Gastroesophageal sphincter (tissue), 4 donors: ENCODE data around the gene CFAP410. TPM values are rescaled to one million over a fixed set of nuclear protein-coding genes. Genes with fewer than 3 reads are reported as not detected.

ENCODE experiments used
- ATAC-seq: fragments of 150-250 bp; one replicate; pipeline ENCODE4 v1.9.1; 2016; ENCODE audit warnings: mild to moderate bottlenecking, moderate library complexity
- H3K27ac ChIP-seq, 4 donors: fragments of 200-600 bp; sonication (generic) in 3 of 4; 1 replicate in 3 of 4; 2 replicates in 1 of 4; pipeline ENCODE4 v1.5.1; 2016 to 2019
- H3K27me3 ChIP-seq: fragments of 200-600 bp; sonication (generic); one replicate; pipeline ENCODE4 v1.5.1; 2019
- H3K36me3 ChIP-seq, 2 donors: fragments of 200-600 bp; sonication (generic); one replicate each; pipeline ENCODE4 v1.5.1; 2019; ENCODE audit warnings: control low read depth in 1 of 2
- H3K4me1 ChIP-seq, 3 donors: fragments of 200-600 bp; sonication (generic); 1 replicate in 2 of 3; 2 replicates in 1 of 3; pipeline ENCODE4 v1.5.1; 2016 to 2019; ENCODE audit warnings: control low read depth in 2 of 3
- H3K4me3 ChIP-seq, 2 donors: fragments of 200-600 bp; sonication (generic); one replicate each; pipeline ENCODE4 v1.5.1; 2019; ENCODE audit warnings: mild to moderate bottlenecking in 1 of 2, moderate library complexity in 1 of 2
- H3K9me3 ChIP-seq, 3 donors: fragments of 200-600 bp; sonication (generic); one replicate each; pipeline ENCODE4 v1.5.1; 2017 to 2019; ENCODE audit warnings: control low read depth in 2 of 3
- CTCF ChIP-seq, 4 experiments: fragments of 200-600 bp in 2 of 4; fragments of 450-650 bp in 2 of 4; sonication (generic) in 1 of 4; IDR thresholded peaks; one replicate each; pipeline ENCODE4 v1.5.1; 2017 to 2019; ENCODE audit warnings: antibody characterized with exemption in 4 of 4, mild to moderate bottlenecking in 2 of 4, moderate library complexity in 2 of 4
- EP300 ChIP-seq: sonication (generic); formaldehyde crosslinking; IDR thresholded peaks from one replicate; pipeline ENCODE4 v1.6.1; 2017; ENCODE audit warnings: antibody characterized with exemption, mild to moderate bottlenecking
- POLR2A ChIP-seq, 2 donors: fragments of 450-650 bp; IDR thresholded peaks; one replicate each; pipeline ENCODE4 v1.6.1; 2017; ENCODE audit warnings: antibody characterized with exemption in 2 of 2, mild to moderate bottlenecking in 2 of 2, moderate library complexity in 1 of 2
- POLR2AphosphoS5 ChIP-seq: sonication (generic); formaldehyde crosslinking; IDR thresholded peaks from one replicate; pipeline ENCODE4 v1.6.1; 2017; ENCODE audit warnings: antibody characterized with exemption
- WGBS, 2 donors: methylation state at CpG; one replicate each; pipeline ENCODE4 v1.1.5; 2018; ENCODE audit warnings: low coverage in 1 of 2; 5-methylcytosine and 5-hydroxymethylcytosine counted together
- total RNA-seq, 4 donors: library from RNA; depleted of rRNA; stranded (reverse); fragments of >200 nt; gene quantifications; one replicate each; pipeline ENCODE4 v1.1.0, GENCODE V29; 2016

The CFAP410 gene
- total RNA-seq, 4 donors from 2014 or later, result 26.2 to 35.0 (median 30.2) TPM

DNA sequence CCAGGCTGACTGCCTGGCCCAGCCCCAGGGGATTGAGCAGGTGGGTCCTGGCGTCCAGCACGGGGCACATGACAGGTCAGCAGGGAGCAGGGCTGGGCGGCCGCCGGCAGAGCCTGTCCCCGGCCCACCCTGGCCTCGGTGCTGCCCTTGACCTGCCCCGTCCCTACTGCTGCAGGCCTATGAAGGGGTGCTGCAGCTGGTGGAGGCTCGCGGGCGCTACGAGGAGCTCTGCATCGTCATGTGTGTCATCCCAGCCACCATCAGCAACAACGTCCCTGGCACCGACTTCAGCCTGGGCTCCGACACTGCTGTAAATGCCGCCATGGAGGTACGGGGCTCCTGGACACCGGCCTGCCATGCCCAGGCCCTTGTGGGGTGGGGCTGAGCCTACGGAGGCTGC lies 15.6 kb downstream of the CFAP410 start:
- no peak overlapping the region for H3K4me3 ChIP-seq
- H3K27ac ChIP-seq, result no peak overlapping the region
- ATAC-seq, result no peak
- TF ChIP-seq EP300 (no peak), POLR2AphosphoS5 (no peak), CTCF (IDR thresholded peaks at IDR 0.05) (no peak), POLR2A (IDR thresholded peaks at IDR 0.05) (no peak)
- WGBS, 2 donors, result 74% methylated on average over 6 of the region's 20 CpGs; no CpG with 5 or more reads in 1 of the 2 donors
- H3K27me3 ChIP-seq, result no peaks in the 10 kb centered on the region
- H3K36me3 ChIP-seq, result peaks cover 0 to 98% of the 10 kb centered on the region in 2 donors
- no peaks in the 10 kb centered on the region for H3K9me3 ChIP-seq
- no peaks in the 10 kb centered on the region for H3K4me1 ChIP-seq

DNA sequence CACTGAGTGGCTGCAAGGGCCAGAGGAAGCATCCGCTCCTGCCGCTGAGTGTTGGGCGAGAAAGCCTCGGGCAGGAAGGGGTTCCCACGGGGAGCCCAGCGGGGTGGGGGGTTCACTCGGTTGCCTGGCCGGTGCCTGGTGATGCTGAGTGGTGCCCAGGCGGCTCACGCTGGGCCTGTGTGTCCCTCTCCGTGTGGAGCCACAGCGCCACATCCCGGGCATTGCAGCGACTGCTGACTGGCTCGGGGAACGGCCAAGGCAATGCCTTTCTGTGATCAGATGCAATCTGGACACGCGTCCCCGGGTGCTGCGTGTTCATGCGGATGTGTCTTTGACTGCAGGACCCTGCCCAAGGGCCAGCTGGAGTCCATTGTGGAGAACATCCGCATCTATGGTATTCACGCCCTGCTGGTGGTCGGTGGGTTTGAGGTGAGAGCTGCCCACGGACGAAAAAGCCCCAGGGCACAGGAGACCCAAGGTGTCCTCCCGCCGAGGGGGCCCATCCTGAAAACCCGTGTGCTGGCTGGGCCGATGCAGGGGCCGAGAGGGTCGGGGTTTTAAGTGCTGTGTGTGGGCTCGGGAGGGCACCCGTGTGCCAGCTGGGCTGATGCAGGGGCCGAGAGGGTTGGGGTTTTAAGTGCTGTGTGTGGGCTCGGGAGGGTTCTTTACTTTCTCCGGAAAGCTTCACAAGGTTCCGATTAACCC lies 16.4 kb downstream of the CFAP410 start:
- no peaks in the 10 kb centered on the region for H3K27me3 ChIP-seq
- no peak overlapping the region for H3K27ac ChIP-seq
- TF ChIP-seq POLR2AphosphoS5, result no peak
- WGBS, 2 donors, result no CpG with 5 or more reads among the region's 38 CpGs
- no peak overlapping the region for H3K4me3 ChIP-seq
- no peaks in the 10 kb centered on the region for H3K4me1 ChIP-seq
- no peaks in the 10 kb centered on the region for H3K9me3 ChIP-seq
- ATAC-seq, result no peak
- peaks cover 0 to 100% of the 10 kb centered on the region in 2 donors for H3K36me3 ChIP-seq

DNA sequence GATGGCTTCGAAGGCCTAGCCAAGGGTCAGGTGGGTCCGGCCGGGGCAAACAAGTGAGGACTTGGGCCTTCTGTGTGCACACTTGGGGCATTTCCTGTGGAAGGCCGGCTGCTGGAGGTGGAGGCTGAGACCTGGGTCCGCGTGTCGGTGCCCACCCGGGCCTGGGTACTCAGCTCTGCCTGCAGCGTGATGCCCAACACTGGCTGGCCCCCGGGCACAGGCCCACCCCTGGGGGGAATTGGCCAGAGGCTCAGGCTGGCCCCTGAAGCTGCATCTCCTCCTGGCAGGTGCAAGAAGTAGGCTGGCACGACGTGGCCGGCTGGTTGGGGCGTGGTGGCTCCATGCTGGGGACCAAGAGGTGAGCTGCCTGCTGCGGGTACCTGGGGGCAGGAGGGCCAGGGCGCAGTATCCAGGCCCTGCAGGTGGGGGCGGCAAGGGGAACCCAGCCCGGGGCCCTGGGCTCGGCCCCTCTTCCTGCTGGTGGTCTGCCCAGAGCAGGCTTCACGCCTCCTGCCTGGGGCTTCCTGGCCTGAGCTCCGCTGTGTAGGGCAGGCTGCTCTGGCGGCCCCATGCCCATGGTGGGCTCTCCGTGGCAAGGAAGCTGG lies 17.2 kb downstream of the CFAP410 start:
- 96% methylated on average over 5 of the region's 23 CpGs; no CpG with 5 or more reads in 1 of the 2 donors for WGBS, 2 donors
- H3K36me3 ChIP-seq, result peaks cover 0 to 100% of the 10 kb centered on the region in 2 donors
- H3K4me3 ChIP-seq, result no peak overlapping the region
- H3K4me1 ChIP-seq, result no peaks in the 10 kb centered on the region
- H3K9me3 ChIP-seq, result no peaks in the 10 kb centered on the region
- no peak for TF ChIP-seq POLR2A (IDR thresholded peaks at IDR 0.05)
- no peak for TF ChIP-seq POLR2AphosphoS5
- no peak for TF ChIP-seq CTCF (IDR thresholded peaks at IDR 0.05)
- TF ChIP-seq EP300, result no peak
- no peaks in the 10 kb centered on the region for H3K27me3 ChIP-seq
- ATAC-seq, result no peak
- no peak overlapping the region for H3K27ac ChIP-seq

GRCh38 chr21:44320847-44321246 lies 18.3 kb downstream of the CFAP410 start:
- Histone ChIP-seq H3K27me3 (no peaks in the 10 kb centered on the region), H3K9me3 (no peaks in the 10 kb centered on the region), H3K4me3 (no peak overlapping the region), H3K4me1 (no peaks in the 10 kb centered on the region), H3K27ac (no peak overlapping the region), H3K36me3 (peaks cover 0 to 100% of the 10 kb centered on the region in 2 donors)
- TF ChIP-seq CTCF (IDR thresholded peaks at IDR 0.05), result no peak
- no peak for TF ChIP-seq POLR2AphosphoS5
- no peak for TF ChIP-seq EP300
- no peak for TF ChIP-seq POLR2A (IDR thresholded peaks at IDR 0.05)
- WGBS, 2 donors, result 100% methylated on average over 1 of the region's 13 CpGs; no CpG with 5 or more reads in 1 of the 2 donors
- no peak for ATAC-seq

- Histone ChIP-seq H3K36me3 (peaks cover 0 to 100% of the 10 kb centered on the region in 2 donors), H3K4me1 (no peaks in the 10 kb centered on the region), H3K4me3 (no peak overlapping the region), H3K27ac (no peak overlapping the region), H3K9me3 (no peaks in the 10 kb centered on the region), H3K27me3 (no peaks in the 10 kb centered on the region)
- TF ChIP-seq EP300 (no peak), CTCF (IDR thresholded peaks at IDR 0.05) (no peak), POLR2A (IDR thresholded peaks at IDR 0.05) (no peak), POLR2AphosphoS5 (no peak)
- no CpG with 5 or more reads among the region's 35 CpGs for WGBS, 2 donors
- ATAC-seq, result no peak
Measured at GRCh38 chr21:44319407-44320065, 19.7 kb downstream of the CFAP410 start.
